Activated CD8-positive, alpha-beta memory T cell treated with anti-CD3 and anti-CD28 coated beads, Interleukin-2, amount 50 U/mL, for 24 hours (primary cell): ENCODE data around the gene MYD88.

Source experiments
- DNase-seq: peaks from one replicate; pipeline ENCODE4 v3.0.0-alpha.2; 2020; ENCODE audit errors: extremely low read depth

MYD88 gene

GRCh38 chr3:38138349-38139190 lies at the start of gene MYD88:
Gene MYD88, plus strand, starts transcription at chr3:38138661. Its CDS starts 40 bp downstream, at chr3:38138701.
- DNase-seq = peak; percentile 68

- no peak for DNase-seq
These were observed 49.3 kb upstream of the MYD88 start for GRCh38 chr3:38089163-38089562.

GRCh38 chr3:38090453-38090852 lies 48.0 kb upstream of the MYD88 start:
- no peak for DNase-seq

- DNase-seq = no peak
These were observed 43.5 kb upstream of the MYD88 start for GRCh38 chr3:38094999-38095398.

- DNase-seq = no peak
These were observed 42.6 kb upstream of the MYD88 start for GRCh38 chr3:38095669-38096483.

GRCh38 chr3:38097446-38098375 lies 40.8 kb upstream of the MYD88 start:
- no peak for DNase-seq

- DNase-seq = no peak
These were observed 40.1 kb upstream of the MYD88 start for GRCh38 chr3:38098376-38098723.

GRCh38 chr3:38099518-38099917 lies 38.9 kb upstream of the MYD88 start:
- DNase-seq = no peak

GRCh38 chr3:38100498-38100897 lies 38.0 kb upstream of the MYD88 start:
- DNase-seq = no peak

- no peak for DNase-seq
These were observed 36.5 kb upstream of the MYD88 start for GRCh38 chr3:38101811-38102443.

GRCh38 chr3:38102444-38102814 lies 36.0 kb upstream of the MYD88 start:
- no peak for DNase-seq

- DNase-seq = no peak
These were observed 32.9 kb upstream of the MYD88 start for GRCh38 chr3:38105525-38105924.

GRCh38 chr3:38107911-38108648 lies 30.4 kb upstream of the MYD88 start:
- no peak for DNase-seq

GRCh38 chr3:38108649-38109579 lies 29.5 kb upstream of the MYD88 start:
- no peak for DNase-seq

- DNase-seq = no peak
These were observed 28.7 kb upstream of the MYD88 start for GRCh38 chr3:38109580-38110313.

GRCh38 chr3:38110314-38111050 lies 28.0 kb upstream of the MYD88 start:
- DNase-seq = no peak

GRCh38 chr3:38111201-38111600 lies 27.3 kb upstream of the MYD88 start:
- no peak for DNase-seq

- no peak for DNase-seq
These were observed 26.6 kb upstream of the MYD88 start for GRCh38 chr3:38111696-38112377.
